Thyroid gland (tissue), 4 donors: ENCODE data around the gene TBXAS1. TPM values are rescaled to one million over a fixed set of nuclear protein-coding genes. Genes with fewer than 3 reads are reported as not detected.

ENCODE experiments used
- DNase-seq, 2 donors: peaks; one replicate each; pipeline ENCODE4 v3.0.0-alpha.2; 2019
- H3K27ac ChIP-seq, 3 donors: fragments of 200-600 bp; sonication (generic); 1 replicate in 2 of 3; 2 replicates in 1 of 3; pipeline ENCODE4 v1.5.1; 2016 to 2019; ENCODE audit warnings: mild to moderate bottlenecking in 1 of 3, moderate library complexity in 1 of 3
- H3K27me3 ChIP-seq: fragments of 200-600 bp; sonication (generic); one replicate; pipeline ENCODE4 v1.5.1; 2019
- H3K36me3 ChIP-seq, 2 donors: fragments of 200-600 bp; sonication (generic); one replicate each; pipeline ENCODE4 v1.5.1; 2016 to 2019
- H3K4me1 ChIP-seq, 2 donors: fragments of 200-600 bp; sonication (generic); one replicate each; pipeline ENCODE4 v1.5.1; 2017 to 2019
- H3K4me3 ChIP-seq, 3 donors: fragments of 200-600 bp; sonication (generic); replicated peaks in 1 of 3; 1 replicate in 2 of 3; 2 replicates in 1 of 3; pipeline ENCODE4 v1.5.1; 2016; ENCODE audit warnings: mild to moderate bottlenecking in 1 of 3
- H3K9me3 ChIP-seq: fragments of 200-600 bp; sonication (generic); one replicate; pipeline ENCODE4 v1.5.1; 2017
- CTCF ChIP-seq, 6 experiments: fragments of 200-600 bp in 3 of 6; fragments of 450-650 bp in 3 of 6; sonication (generic) in 3 of 6; IDR thresholded peaks; one replicate each; pipeline ENCODE4 v1.5.1; 2016 to 2019; ENCODE audit warnings: antibody characterized with exemption in 6 of 6, mild to moderate bottlenecking in 2 of 6, inconsistent platforms in 1 of 6, moderate library complexity in 1 of 6
- POLR2A ChIP-seq, 2 donors: fragments of 450-650 bp; IDR thresholded peaks; one replicate each; pipeline ENCODE4 v1.6.1; 2017; ENCODE audit warnings: antibody characterized with exemption in 2 of 2, mild to moderate bottlenecking in 2 of 2, moderate library complexity in 1 of 2
- WGBS, 2 donors: methylation state at CpG; one replicate each; pipeline ENCODE4 v1.1.5; 2017; 5-methylcytosine and 5-hydroxymethylcytosine counted together
- intact Hi-C: fragments of 100-400 bp; cut with DNase I; formaldehyde crosslinking; loops from one replicate; pipeline ENCODE4 v1.15.1; 2023
- total RNA-seq, 4 donors: library from RNA; depleted of rRNA; stranded (reverse); fragments of >200 nt; gene quantifications; one replicate each; pipeline ENCODE4 v1.2.3, GENCODE V29; 2016

The TBXAS1 gene
- total RNA-seq, 4 donors from 2014 or later = 5.1 to 13.2 (median 8.7) TPM

- intact Hi-C loops = no loop called here
- no peak for TF ChIP-seq POLR2A (IDR thresholded peaks at IDR 0.05)
- no peak for TF ChIP-seq CTCF (IDR thresholded peaks at IDR 0.05)
- DNase-seq = no peak
- Histone ChIP-seq H3K27me3 (no peaks in the 10 kb centered on the region), H3K27ac (peak overlapping the region in 2 of 3 donors; percentile 79 to 92), H3K4me3 (peak overlapping the region in 1 of 3 donors; percentile 70), H3K4me1 (peaks cover 18 to 19% of the 10 kb centered on the region in 2 donors), H3K36me3 (no peaks in the 10 kb centered on the region), H3K9me3 (no peaks in the 10 kb centered on the region)
- WGBS, 2 donors = 86 to 91% methylated on average over 2 of the region's 2 CpGs
Measured at GRCh38 chr7:140061607-140061930, 232.5 kb downstream of the TBXAS1 start.

- Histone ChIP-seq H3K36me3 (no peaks in the 10 kb centered on the region), H3K27me3 (no peaks in the 10 kb centered on the region), H3K27ac (peak overlapping the region; percentile 79 to 92 (median 91)), H3K4me1 (peaks cover 18 to 19% of the 10 kb centered on the region in 2 donors), H3K9me3 (no peaks in the 10 kb centered on the region), H3K4me3 (peak overlapping the region; percentile 62 to 79 (median 70))
- 27% methylated on average over 14 of the region's 32 CpGs; no CpG with 5 or more reads in 1 of the 2 donors for WGBS, 2 donors
- no peak for TF ChIP-seq POLR2A (IDR thresholded peaks at IDR 0.05)
- no peak for TF ChIP-seq CTCF (IDR thresholded peaks at IDR 0.05)
- intact Hi-C loops = no loop called here
- peak; percentile 33 to 35 for DNase-seq
Measured at GRCh38 chr7:140062118-140062527, 233.1 kb downstream of the TBXAS1 start.

GRCh38 chr7:140062528-140063299 lies 233.7 kb downstream of the TBXAS1 start, which contains the start of gene PARP12:
TSS of gene PARP12 (minus strand) at chr7:140062951. CDS start at chr7:140062847, 104 bp downstream.
- Histone ChIP-seq H3K36me3 (no peaks in the 10 kb centered on the region), H3K4me1 (peaks cover 18 to 19% of the 10 kb centered on the region in 2 donors), H3K27me3 (no peaks in the 10 kb centered on the region), H3K27ac (peak within 1 kb of the TSS; percentile 79 to 92 (median 91)), H3K9me3 (no peaks in the 10 kb centered on the region), H3K4me3 (peak within 1 kb of the TSS; percentile 62 to 79 (median 70))
- DNase-seq = peak; percentile 91
- intact Hi-C loops = no loop called here
- TF ChIP-seq CTCF (IDR thresholded peaks at IDR 0.05) (peak in 1 of 6 experiments; percentile 6), POLR2A (IDR thresholded peaks at IDR 0.05) (peak in 1 of 2 donors; percentile 58)
- 1 to 8% methylated on average over 5 to 15 of the region's 106 CpGs for WGBS, 2 donors

GRCh38 chr7:140067052-140067451 lies 238.0 kb downstream of the TBXAS1 start:
- Histone ChIP-seq H3K27ac (no peak overlapping the region), H3K27me3 (no peaks in the 10 kb centered on the region), H3K36me3 (no peaks in the 10 kb centered on the region), H3K4me1 (no peaks in the 10 kb centered on the region), H3K4me3 (no peak overlapping the region), H3K9me3 (no peaks in the 10 kb centered on the region)
- 38 to 91% methylated on average over 2 of the region's 2 CpGs for WGBS, 2 donors
- intact Hi-C loops = no loop called here
- no peak for TF ChIP-seq POLR2A (IDR thresholded peaks at IDR 0.05)
- TF ChIP-seq CTCF (IDR thresholded peaks at IDR 0.05) = no peak
- DNase-seq = no peak

GRCh38 chr7:140068033-140068432 lies 239.0 kb downstream of the TBXAS1 start:
- H3K4me1 ChIP-seq = no peaks in the 10 kb centered on the region
- H3K27ac ChIP-seq = no peak overlapping the region
- 92 to 94% methylated on average over 2 of the region's 2 CpGs for WGBS, 2 donors
- TF ChIP-seq CTCF (IDR thresholded peaks at IDR 0.05) (no peak), POLR2A (IDR thresholded peaks at IDR 0.05) (no peak)
- H3K27me3 ChIP-seq = no peaks in the 10 kb centered on the region
- no peak for DNase-seq
- H3K9me3 ChIP-seq = no peaks in the 10 kb centered on the region
- intact Hi-C loops = no loop called here
- H3K4me3 ChIP-seq = no peak overlapping the region
- H3K36me3 ChIP-seq = no peaks in the 10 kb centered on the region
